ENCODE results near the gene GCC2. TPM values are rescaled to one million over a fixed set of nuclear protein-coding genes. Genes with fewer than 3 reads are reported as not detected.

GCC2 gene
- total RNA-seq, 2 donors from 2014 or later: 40.4 to 46.0 TPM

DNA sequence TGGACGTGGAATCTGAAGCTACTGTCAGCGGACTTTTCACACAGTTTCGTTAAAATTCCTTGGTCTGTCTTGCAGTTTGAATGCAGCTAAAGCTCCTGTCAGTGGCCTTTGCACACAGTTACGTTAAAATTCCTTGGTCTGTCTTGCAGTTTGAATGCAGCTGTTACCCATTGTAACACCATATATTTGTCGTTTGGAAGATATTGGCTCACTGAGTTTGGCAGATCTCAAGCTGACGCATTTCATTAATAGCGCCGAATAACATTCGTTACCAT, 86.3 kb downstream of the GCC2 start:
- TF ChIP-seq, protein P1, sequence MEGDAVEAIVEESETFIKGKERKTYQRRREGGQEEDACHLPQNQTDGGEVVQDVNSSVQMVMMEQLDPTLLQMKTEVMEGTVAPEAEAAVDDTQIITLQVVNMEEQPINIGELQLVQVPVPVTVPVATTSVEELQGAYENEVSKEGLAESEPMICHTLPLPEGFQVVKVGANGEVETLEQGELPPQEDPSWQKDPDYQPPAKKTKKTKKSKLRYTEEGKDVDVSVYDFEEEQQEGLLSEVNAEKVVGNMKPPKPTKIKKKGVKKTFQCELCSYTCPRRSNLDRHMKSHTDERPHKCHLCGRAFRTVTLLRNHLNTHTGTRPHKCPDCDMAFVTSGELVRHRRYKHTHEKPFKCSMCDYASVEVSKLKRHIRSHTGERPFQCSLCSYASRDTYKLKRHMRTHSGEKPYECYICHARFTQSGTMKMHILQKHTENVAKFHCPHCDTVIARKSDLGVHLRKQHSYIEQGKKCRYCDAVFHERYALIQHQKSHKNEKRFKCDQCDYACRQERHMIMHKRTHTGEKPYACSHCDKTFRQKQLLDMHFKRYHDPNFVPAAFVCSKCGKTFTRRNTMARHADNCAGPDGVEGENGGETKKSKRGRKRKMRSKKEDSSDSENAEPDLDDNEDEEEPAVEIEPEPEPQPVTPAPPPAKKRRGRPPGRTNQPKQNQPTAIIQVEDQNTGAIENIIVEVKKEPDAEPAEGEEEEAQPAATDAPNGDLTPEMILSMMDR (IDR thresholded peaks at IDR 0.05): no peak
- H3K27ac ChIP-seq: peak overlapping the region; percentile 8 to 37

DNA sequence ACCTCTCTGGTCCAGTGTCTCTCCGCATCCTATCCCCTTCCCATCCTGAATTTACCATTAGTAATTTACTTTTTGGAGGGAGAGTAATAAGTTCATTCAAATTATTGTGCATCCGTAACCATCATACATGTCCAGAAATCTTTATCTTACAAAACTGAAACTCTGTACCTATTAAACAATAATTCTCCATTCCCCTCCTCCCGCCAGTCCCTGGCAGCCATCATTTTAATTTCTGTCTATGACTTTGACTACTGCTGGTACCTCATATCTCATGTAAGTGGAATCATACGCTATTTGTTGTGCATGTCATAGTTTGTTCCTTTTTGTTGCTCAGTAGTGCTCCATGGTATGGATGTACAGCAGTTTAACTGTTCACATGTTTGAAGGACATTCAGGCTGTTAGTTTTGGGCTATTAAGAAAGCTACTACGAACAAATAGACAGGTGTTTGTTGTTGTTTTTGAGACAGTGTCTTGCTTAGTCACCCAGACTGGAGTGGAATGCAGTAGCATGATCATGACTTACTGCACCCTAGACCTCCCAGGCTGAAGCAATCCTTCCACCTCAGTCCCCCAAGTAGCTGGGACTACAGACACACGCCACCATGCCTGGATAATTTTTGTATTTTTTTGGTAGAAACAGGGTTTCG, 87.3 kb downstream of the GCC2 start:
- H3K27me3 ChIP-seq (replicated peaks; ENCODE audit: insufficient read depth): no peaks in the 10 kb centered on the region
- DNase-seq (ENCODE audit: low spot score) (no peak), ATAC-seq (ENCODE audit: insufficient number of reproducible peaks, low FRiP score, low read depth) (no peak)
- no peak overlapping the region for H3K27ac ChIP-seq
- peak overlapping the region; percentile 70 for H3K4me3 ChIP-seq
- no peaks in the 10 kb centered on the region for H3K9me3 ChIP-seq
- TF ChIP-seq, protein P1 (IDR thresholded peaks at IDR 0.05): no peak
- H3K36me3 ChIP-seq: no peaks in the 10 kb centered on the region
- H3K4me1 ChIP-seq (ENCODE audit: control insufficient read depth in 1 of 2, low read depth in 2 of 2): peaks cover 6 to 26% of the 10 kb centered on the region in 2 donors

More for the DNA sequence above, 86.3 kb downstream of the GCC2 start:
- H3K9me3 ChIP-seq: no peaks in the 10 kb centered on the region
- H3K36me3 ChIP-seq: no peaks in the 10 kb centered on the region
- ATAC-seq (ENCODE audit: insufficient number of reproducible peaks, low FRiP score, low read depth) (no peak), DNase-seq (ENCODE audit: low spot score) (no peak)
- peaks cover 6 to 26% of the 10 kb centered on the region in 2 donors for H3K4me1 ChIP-seq (ENCODE audit: control insufficient read depth in 1 of 2, low read depth in 2 of 2)
- H3K27me3 ChIP-seq (replicated peaks; ENCODE audit: insufficient read depth): no peaks in the 10 kb centered on the region
- peak overlapping the region; percentile 70 for H3K4me3 ChIP-seq

DNA sequence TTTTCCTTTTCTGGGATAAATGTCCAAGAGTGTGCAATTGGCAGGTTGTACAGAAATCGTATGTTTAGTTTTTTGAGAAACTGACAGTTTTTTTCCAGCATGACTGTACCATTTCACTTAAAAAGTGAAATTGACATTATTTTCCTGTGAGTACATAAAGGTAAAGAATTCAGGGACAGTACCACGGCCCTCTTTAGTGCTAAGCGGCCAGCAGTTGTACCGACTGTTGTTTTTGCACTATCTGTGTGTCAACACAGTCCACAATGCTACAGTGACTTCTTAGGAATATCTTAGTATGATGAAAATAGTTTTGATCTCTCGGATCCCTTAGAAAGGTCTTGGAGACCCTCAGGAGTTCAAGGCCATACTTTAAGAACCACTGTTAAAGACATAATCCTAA, 87.9 kb downstream of the GCC2 start:
- peaks cover 6 to 31% of the 10 kb centered on the region in 2 donors for H3K4me1 ChIP-seq (ENCODE audit: control insufficient read depth in 1 of 2, low read depth in 2 of 2)
- H3K9me3 ChIP-seq: no peaks in the 10 kb centered on the region
- H3K36me3 ChIP-seq: no peaks in the 10 kb centered on the region
- H3K27me3 ChIP-seq (replicated peaks; ENCODE audit: insufficient read depth): no peaks in the 10 kb centered on the region
- no peak overlapping the region for H3K27ac ChIP-seq
- no peak overlapping the region for H3K4me3 ChIP-seq
- TF ChIP-seq, protein P1 (IDR thresholded peaks at IDR 0.05): no peak
- ATAC-seq (ENCODE audit: insufficient number of reproducible peaks, low FRiP score, low read depth) (no peak), DNase-seq (ENCODE audit: low spot score) (no peak)

DNA sequence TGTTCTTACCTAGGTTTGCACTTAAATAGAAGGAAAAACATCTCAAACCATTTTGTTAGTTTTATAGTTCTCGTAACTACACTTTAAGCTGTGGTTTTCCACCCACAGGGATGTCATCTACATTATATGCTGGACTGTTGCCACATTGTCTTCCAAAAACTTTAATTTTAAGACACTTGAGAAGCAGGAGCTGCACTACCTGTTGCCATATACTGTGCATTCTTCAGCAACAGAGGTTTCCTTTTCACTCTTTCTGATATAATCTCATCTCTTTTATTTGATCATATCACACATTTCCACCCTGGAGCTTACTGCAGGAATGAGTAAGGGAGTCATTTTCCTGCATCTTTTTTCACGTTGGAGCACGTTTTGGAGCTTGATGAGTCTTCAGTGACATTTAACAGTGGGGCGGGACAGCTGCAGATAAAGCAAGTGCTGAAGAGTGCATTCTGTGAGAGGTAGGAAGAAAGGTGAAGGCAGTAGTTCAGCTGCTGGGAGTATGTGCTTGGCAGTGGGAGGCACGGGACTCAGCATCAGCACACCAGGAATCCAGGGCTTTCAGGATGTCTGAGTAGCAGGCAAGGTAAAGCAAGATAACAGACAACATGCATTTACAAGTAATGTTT, 89.1 kb downstream of the GCC2 start:
- H3K27ac ChIP-seq: no peak overlapping the region
- H3K27me3 ChIP-seq (replicated peaks; ENCODE audit: insufficient read depth): no peaks in the 10 kb centered on the region
- H3K4me3 ChIP-seq: no peak overlapping the region
- no peaks in the 10 kb centered on the region for H3K9me3 ChIP-seq
- H3K36me3 ChIP-seq: no peaks in the 10 kb centered on the region
- peaks cover 6 to 41% of the 10 kb centered on the region in 2 donors for H3K4me1 ChIP-seq (ENCODE audit: control insufficient read depth in 1 of 2, low read depth in 2 of 2)
- ATAC-seq (ENCODE audit: insufficient number of reproducible peaks, low FRiP score, low read depth) (no peak), DNase-seq (ENCODE audit: low spot score) (no peak)
- TF ChIP-seq, protein P1 (IDR thresholded peaks at IDR 0.05): no peak

DNA sequence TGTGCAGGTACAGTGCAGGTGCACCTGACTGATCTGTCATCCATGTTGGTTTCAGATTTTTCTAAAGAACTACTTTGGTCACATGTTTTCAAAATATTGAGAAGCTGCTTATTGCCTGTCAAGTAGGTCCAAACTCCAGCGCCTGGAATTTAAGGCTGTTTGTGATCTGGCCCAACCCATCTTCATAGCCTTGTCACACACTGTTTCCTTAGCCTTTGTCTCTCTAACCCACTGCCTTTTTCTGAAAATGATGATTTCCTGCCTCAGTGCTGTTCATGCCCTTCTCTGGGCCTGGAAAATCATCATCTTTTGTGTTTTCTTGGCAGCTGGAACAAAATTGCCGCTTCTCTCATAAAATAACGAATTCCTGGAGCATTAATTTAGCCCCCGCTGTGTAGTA, 92.4 kb downstream of the GCC2 start:
- TF ChIP-seq, protein P1 (IDR thresholded peaks at IDR 0.05): no peak
- H3K36me3 ChIP-seq: no peaks in the 10 kb centered on the region
- H3K27ac ChIP-seq: no peak overlapping the region
- ATAC-seq (ENCODE audit: insufficient number of reproducible peaks, low FRiP score, low read depth) (no peak), DNase-seq (ENCODE audit: low spot score) (no peak)
- no peak overlapping the region for H3K4me3 ChIP-seq
- H3K4me1 ChIP-seq (ENCODE audit: control insufficient read depth in 1 of 2, low read depth in 2 of 2): peaks cover 6 to 28% of the 10 kb centered on the region in 2 donors
- no peaks in the 10 kb centered on the region for H3K9me3 ChIP-seq
- H3K27me3 ChIP-seq (replicated peaks; ENCODE audit: insufficient read depth): no peaks in the 10 kb centered on the region
